Cerebellar nuclear complex (tissue), 1 donor: ENCODE results near the gene CRY1.
"Not testable (repeated sequence)": the region's sequence is repeated elsewhere in the genome, so short reads cannot be mapped to it uniquely, and the experiment has no call there.

ENCODE experiments used
- DNase-seq, 2 experiments: peaks; one replicate each; lab custom pipeline; 2025; lab: John Stamatoyannopoulos, UW

The CRY1 gene

GRCh38 chr12:107064687-107065086 lies 28.7 kb downstream of the CRY1 start:
- no peak for DNase-seq

DNA sequence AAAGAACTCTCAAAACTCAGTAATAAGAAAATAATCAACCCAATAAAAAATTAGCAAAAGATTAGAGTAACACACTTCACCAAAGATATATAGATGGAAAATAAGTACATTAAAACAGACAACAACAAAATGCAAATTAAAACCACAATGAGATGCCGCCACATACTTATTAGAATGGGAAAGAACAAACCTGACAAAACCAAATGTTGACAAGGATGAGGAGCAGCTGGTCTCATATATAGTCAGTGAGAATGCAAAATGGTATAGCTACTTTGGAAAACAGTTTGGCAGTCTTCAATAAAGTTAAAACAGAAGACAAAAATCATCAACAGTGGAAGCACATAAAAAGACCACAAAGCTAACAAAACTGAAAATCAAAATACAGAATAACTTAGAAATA lies 29.1 kb downstream of the CRY1 start:
- DNase-seq, result no peak

DNA sequence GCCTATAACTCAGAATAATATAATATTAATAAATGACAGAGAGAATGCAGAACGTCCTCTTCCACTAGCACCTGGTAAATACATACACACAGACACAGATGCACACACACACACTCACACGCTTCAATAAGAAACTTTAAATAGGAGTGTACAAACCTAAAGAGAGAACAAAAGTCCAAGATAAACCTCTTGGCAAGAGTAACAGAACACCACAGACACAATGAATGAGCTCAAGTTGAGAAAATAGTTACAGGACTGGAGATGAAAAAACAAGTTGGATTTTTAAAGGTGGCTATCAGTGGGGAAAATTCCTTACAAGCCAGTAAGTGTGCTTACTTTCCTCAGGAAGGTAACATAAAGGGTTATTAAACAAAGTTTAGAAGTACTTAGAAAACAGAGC lies 35.2 kb downstream of the CRY1 start:
- no peak for DNase-seq

DNA sequence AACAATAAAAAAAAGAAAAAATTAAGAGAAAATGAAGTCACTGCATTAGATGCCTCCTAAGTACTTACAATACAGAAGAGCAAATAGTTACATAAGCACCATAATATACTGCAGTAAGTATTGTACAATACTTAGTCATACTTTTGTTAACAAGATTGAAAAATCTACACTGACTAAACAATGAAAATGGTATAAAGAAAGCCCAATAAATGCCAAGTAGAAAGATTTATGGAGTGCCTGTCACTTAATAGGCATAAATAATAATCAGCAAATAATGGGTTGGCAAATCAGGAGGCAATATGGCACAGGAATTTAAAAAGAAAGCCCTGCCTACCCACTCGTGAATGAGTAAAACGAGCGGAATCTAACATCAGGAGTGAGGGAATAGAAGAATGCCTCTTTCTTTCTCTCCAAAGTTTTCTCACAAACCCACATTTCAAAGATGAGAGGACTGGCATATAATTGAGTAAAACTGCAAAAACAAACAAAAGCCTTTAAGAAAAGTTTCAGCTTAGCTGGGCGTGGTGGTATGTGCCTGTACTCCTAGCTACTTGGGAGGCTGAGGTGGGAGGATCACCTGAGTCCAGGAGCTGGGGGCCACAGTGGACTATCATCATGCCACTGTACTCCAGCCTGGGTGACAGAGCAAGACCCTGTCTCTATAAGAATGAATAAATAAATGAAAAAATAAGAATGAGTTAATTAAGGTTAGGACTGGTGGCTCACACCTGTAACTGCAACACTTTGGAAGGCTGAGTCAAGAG lies 36.1 kb downstream of the CRY1 start:
- no peak for DNase-seq

DNA sequence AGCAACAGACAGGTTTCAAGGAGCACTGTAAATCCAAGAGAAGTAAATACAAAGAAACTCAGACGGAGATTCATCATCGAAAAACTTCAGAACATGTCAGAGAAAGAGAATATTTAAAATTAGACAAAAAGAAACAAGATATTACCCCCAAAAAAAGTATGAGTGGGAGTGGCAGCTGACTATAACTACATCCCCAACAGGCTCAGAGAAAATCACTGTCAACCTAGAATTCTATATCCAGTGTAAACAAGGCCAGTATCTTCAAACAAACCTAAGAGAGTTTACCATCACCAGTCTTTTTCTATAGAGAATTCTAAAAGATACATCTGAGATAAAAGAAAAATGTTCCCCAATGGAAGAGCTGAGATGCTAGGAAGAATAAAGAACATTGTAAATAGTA lies 39.6 kb downstream of the CRY1 start:
- DNase-seq, result no peak

DNA sequence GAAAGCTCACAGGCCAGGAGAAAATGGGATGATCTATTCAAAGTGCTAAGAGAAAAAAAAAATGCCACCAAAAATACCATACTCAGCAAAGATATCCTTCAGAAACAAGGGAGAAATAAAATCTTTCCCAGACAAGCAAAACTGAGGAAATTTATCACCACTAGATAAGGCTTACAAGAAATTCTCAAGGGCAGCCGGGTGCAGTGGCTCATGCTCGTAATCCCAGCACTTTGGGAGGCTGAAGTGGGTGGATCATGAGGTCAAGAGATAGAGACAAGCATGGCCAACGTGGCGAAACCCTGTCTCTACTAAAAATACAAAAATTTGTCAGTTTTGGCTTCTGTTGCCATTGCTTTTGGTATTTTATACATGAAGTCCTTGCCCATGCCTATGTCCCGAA lies 48.2 kb downstream of the CRY1 start:
- no peak for DNase-seq

GRCh38 chr12:107042801-107043200 lies 50.5 kb downstream of the CRY1 start:
- no peak for DNase-seq

DNA sequence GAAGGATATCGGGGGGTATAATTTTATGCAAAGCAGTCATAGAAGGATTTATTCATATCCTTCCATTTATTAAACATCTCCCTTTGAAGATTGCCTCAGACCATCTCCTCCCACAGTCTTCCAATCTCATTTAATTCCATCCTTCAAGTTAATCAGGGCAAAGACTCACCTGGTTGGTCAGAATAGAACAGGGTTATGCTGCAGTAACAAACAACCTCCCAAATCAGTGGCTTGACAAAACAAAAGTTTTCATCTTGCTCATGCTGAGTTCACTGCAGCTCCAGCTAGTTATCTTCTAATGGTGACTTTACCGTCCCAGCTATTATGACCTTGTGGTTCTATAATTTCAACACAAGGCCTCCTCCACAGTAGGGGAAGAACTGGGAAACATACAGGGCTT lies 57.6 kb downstream of the CRY1 start:
- no peak for DNase-seq

DNA sequence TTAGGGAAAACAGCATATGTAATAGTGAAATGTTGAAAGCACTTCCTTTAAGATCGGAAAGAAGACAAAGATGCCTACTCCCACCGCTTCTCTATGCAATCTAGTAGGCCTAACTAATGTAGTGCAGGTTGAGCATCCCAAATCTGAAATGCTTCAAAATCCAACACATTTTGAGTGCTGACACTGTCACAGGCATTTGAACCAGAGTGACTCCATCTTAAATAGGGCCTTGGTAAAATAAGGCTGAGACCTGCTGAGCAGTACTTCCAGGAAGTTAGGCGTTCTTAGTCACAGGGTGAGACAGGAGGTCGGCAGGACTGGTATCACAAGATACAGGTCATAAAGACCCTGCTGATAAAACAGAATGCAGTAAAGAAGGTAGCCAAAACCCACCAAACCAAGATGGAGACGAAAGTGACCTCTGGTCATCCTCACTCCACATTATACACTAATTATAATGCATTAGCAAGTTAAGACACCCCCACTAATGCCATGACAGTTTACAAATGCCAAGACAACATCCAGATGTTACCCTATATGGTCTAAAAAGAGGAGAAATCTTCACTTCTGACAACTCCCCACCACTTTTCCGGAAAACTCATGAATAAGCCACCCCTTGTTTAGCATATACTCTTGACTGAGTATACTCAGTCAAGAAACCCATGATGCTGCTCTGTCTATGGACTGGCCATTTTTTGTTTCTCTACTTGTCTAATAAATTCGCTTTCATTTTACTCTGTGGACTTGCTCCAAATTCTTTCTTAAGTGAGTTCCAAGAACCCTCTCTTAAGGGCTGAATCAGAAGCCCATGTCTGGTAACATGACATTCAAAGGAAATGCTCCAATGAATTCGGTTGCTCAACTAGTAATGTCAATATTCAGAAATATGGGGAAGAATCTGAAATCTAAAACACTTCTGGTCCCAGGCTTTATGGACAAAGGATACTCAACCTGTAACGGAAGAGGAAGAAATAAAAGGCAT lies 59.3 kb downstream of the CRY1 start:
- no peak for DNase-seq

DNA sequence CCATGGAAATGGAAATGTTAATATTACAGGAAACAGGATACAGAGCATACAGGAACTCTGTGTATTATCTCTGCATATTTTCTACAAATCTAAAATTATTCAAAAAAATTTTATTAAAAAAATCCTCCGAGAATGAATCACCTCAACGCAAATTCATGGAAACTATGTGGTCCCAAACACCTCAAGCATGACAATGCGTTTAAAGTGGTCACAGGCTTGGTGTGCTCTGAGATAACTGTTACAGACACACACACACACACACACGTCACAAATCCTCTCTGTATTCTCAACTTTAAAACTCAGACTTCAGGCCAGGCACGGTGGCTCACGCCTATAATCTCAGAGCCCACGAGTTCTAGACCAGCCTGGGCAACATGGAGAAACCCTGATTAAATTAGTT lies 61.1 kb downstream of the CRY1 start:
- no peak for DNase-seq

DNA sequence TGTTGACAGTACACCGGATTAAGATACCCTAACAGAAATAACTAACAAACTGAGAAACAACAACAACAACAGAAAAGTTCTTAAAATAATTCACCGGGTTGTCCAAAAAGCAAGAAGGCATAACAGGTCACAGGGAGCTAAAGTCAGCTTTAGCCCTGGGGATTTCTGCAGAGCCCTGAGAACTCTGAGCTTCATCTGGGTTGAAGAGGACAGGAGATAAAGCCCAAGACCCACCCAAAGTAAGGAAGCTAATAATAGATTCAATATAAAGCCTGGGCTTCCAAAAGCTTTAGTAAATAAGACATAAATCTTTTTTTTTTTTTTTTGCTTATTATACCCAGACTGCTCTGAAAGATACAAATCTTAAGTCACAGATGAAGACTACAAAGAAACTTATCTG lies 62.3 kb downstream of the CRY1 start:
- no peak for DNase-seq

- no peak for DNase-seq
These were observed 64.3 kb downstream of the CRY1 start for GRCh38 chr12:107029081-107029480.

- peak; percentile 86 to 91 for DNase-seq
These were observed 65.7 kb downstream of the CRY1 start for GRCh38 chr12:107027636-107028053.

DNA sequence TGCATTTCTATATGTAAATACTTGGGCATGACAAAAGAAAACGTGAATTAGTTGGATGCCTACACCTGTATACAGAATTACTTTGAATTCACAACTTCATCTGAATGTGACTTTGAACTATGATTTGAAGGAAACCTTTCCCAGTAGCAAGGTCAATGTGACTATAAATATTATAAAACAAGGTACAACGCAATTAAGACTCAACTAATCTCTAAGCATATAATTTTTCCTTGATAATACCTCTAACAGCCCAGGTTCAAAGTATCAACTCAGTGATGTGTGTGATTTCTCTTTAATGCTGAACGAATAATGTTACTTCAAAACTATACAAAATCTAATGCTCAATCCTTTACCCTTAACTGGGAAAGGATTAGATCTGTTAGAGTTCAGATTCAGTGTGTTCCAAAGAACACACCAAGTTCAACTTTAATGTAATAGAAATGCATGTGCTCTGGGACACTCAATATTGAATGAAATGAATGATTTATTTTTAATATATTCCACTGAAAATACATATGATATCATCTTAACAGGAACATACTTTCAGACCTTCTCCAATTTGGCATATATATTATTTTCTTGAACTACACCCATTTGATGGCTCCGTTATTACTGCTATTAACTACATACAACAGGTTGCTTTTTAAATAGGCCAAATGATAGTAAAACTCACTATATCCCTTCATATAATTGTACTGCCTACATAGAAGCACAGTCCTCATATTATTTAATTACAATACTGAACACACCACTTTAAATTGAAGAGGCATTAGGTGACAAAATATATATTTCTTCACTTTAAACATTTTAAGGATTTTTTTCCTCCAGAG lies 66.3 kb downstream of the CRY1 start:
- DNase-seq, result no peak

- not testable (repeated sequence) for DNase-seq
These were observed 67.0 kb downstream of the CRY1 start for GRCh38 chr12:107026356-107026755.

DNA sequence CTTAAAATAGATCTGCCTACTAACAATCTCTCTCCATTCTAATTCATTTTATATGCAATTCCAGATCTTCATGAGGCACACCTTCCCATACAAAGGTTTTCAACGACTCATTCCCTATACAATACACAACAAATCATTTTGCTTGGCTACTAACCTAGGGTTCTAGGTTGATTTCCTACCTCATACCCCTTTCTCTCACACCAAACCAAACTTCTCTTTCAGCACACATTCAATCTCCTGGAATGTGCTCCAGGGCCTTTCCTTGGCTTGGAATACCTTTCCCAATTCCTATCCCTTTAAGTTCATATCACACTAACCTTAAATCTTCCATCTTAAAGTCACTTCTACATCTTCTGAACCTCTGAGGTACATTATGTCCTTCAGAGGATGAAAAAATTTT lies 67.7 kb downstream of the CRY1 start:
- no peak for DNase-seq

GRCh38 chr12:107019546-107019945 lies 73.8 kb downstream of the CRY1 start:
- DNase-seq, result no peak

DNA sequence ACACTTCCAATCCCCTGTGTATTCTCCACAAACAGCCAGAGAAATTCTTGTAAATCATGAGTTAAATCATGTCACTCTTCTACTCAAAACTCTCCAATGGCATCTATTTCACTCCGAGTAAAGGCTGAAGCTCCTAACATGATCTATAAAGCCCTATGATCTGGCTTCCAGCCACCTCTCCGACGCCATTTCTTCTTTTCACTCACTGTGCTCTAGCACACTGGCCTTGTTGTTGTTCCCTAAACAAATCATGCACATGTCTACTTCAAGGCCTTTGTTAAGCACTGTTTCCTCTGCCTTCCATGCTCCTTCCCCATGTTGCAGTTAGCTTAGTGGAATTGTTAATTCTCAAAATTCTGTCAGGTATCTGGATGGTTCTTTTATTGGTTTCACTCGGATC lies 76.3 kb downstream of the CRY1 start:
- no peak for DNase-seq

DNA sequence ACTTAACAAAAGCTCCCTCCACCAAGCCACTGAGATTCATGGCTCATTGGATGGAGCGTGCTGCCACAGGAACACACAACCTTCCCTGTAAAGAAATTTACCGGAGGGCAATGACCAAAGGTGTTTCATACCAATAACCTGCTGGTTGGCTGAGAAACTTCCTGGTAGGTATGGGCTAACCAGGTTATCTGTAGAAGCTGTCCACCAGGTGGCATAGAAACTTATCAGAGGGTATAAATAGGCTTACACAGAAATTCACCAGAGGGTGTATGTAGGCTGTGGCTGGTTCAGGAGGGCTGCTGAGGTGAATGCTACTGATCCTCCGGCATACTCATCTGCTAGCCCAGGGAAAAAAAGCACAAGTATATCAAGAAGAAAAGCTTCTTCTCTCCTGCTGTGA lies 79.3 kb downstream of the CRY1 start:
- no peak for DNase-seq

GRCh38 chr12:107012736-107013425 lies 80.5 kb downstream of the CRY1 start:
- no peak for DNase-seq

GRCh38 chr12:107011519-107011918 lies 81.8 kb downstream of the CRY1 start:
- DNase-seq, result no peak

DNA sequence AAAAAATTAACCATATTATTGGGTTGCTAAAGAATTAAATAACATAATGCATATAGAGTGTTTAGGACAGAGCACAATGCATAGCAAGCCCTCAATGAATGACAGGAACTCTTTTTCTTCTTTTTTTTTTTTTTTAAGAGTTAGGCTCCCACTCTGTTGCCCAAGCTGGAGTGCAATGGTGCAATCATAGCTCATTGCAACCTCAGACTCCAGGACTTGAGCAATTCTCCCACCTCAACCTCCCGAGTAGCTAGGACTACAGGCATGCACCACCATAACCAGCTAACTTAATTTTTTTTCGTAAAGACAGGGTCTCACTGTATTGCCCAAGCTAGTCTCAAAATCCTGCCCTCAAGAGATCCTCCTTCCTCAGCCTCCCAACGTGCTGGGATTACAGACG lies 85.9 kb downstream of the CRY1 start:
- DNase-seq, result no peak
